ENCODE measurements around the gene HSPA4.

Gene HSPA4

GRCh38 chr5:133110709-133111108 lies 58.9 kb downstream of the HSPA4 start:
- POLR2A ChIA-PET, result no interaction called here

GRCh38 chr5:133111299-133111698 lies 59.5 kb downstream of the HSPA4 start:
- ChIA-PET CTCF (interaction anchor here (0.5 to 7.2 kb wide), 48 partner anchors 9 to 1034 kb away, joined by 3 to 164 read pairs (median 4); no protein-coding TSS in a partner anchor), POLR2A (no interaction called here)
- TF ChIP-seq CTCF (IDR thresholded peaks at IDR 0.05; ENCODE audit: insufficient read depth, low read length, missing control alignments), result peak; percentile 91
- peak; percentile 17 for DNase-seq (ENCODE audit: low read depth, low spot score)
- no peak overlapping the region for H3K4me3 ChIP-seq (ENCODE audit: low read depth, low read length)

More at GRCh38 chr5:133110709-133111108, 58.9 kb downstream of the HSPA4 start:
- CTCF ChIA-PET, result interaction anchor here (0.6 to 7.2 kb wide), 40 partner anchors 9 to 1034 kb away, joined by 3 to 164 read pairs (median 4); no protein-coding TSS in a partner anchor
- DNase-seq (ENCODE audit: low read depth, low spot score), result no peak
- no peak overlapping the region for H3K4me3 ChIP-seq (ENCODE audit: low read depth, low read length)
- TF ChIP-seq CTCF (IDR thresholded peaks at IDR 0.05; ENCODE audit: insufficient read depth, low read length, missing control alignments), result no peak

- no peak overlapping the region for H3K4me3 ChIP-seq (ENCODE audit: low read depth, low read length)
- DNase-seq (ENCODE audit: low read depth, low spot score), result no peak
- TF ChIP-seq CTCF (IDR thresholded peaks at IDR 0.05; ENCODE audit: insufficient read depth, low read length, missing control alignments), result no peak
- CTCF ChIA-PET, result interaction anchor here (0.6 to 7.2 kb wide), 25 partner anchors 8 to 1033 kb away, joined by 3 to 164 read pairs (median 4); no protein-coding TSS in a partner anchor
- POLR2A ChIA-PET, result no interaction called here
Measured at GRCh38 chr5:133112026-133112660, 60.3 kb downstream of the HSPA4 start.

GRCh38 chr5:133113331-133114061 lies 61.7 kb downstream of the HSPA4 start:
- DNase-seq (ENCODE audit: low read depth, low spot score), result no peak
- CTCF ChIA-PET, result interaction anchor here (1.2 to 7.2 kb wide), 6 partner anchors 15 to 926 kb away, joined by 3 to 164 read pairs (median 6); no protein-coding TSS in a partner anchor
- POLR2A ChIA-PET, result no interaction called here
- no peak for TF ChIP-seq CTCF (IDR thresholded peaks at IDR 0.05; ENCODE audit: insufficient read depth, low read length, missing control alignments)
- H3K4me3 ChIP-seq (ENCODE audit: low read depth, low read length), result no peak overlapping the region

- no peak for TF ChIP-seq CTCF (IDR thresholded peaks at IDR 0.05; ENCODE audit: insufficient read depth, low read length, missing control alignments)
- ChIA-PET CTCF (interaction anchor here (1.2 to 7.2 kb wide), 5 partner anchors 14 to 925 kb away, joined by 3 to 164 read pairs (median 5); no protein-coding TSS in a partner anchor), POLR2A (no interaction called here)
- no peak for DNase-seq (ENCODE audit: low read depth, low spot score)
- H3K4me3 ChIP-seq (ENCODE audit: low read depth, low read length), result no peak overlapping the region
Measured at GRCh38 chr5:133114166-133114932, 62.5 kb downstream of the HSPA4 start.
